ENCODE measurements around the gene BCAS3.

BCAS3 gene

GRCh38 chr17:61419496-61420046 is 741.9 kb downstream of the BCAS3 start:
- peaks cover 4% of the 10 kb centered on the region for H3K36me3 Mint-ChIP-seq (ENCODE audit: insufficient read depth)
- no peak for ATAC-seq (replicated peaks; ENCODE audit: extremely low read depth, poor library complexity, severe bottlenecking)

GRCh38 chr17:61420052-61420451 is 742.4 kb downstream of the BCAS3 start:
- ATAC-seq (replicated peaks; ENCODE audit: extremely low read depth, poor library complexity, severe bottlenecking) (no peak), DNase-seq (ENCODE audit: low spot score in 2 of 2) (no peak)
- Mint-ChIP-seq H3K9me3 (no peaks in the 10 kb centered on the region), H3K27me3 (peaks cover 60% of the 10 kb centered on the region), H3K27ac (ENCODE audit: low read depth) (no peak overlapping the region), H3K4me3 (no peak overlapping the region), H3K4me1 (no peaks in the 10 kb centered on the region), H3K36me3 (ENCODE audit: insufficient read depth) (peaks cover 4% of the 10 kb centered on the region)

More at GRCh38 chr17:61419496-61420046, 741.9 kb downstream of the BCAS3 start:
- Mint-ChIP-seq H3K4me3 (no peak overlapping the region), H3K4me1 (no peaks in the 10 kb centered on the region), H3K27me3 (peaks cover 58% of the 10 kb centered on the region), H3K27ac (ENCODE audit: low read depth) (no peak overlapping the region), H3K9me3 (no peaks in the 10 kb centered on the region)
- no peak for DNase-seq (ENCODE audit: low spot score in 2 of 2)

GRCh38 chr17:61420745-61421398 is 743.2 kb downstream of the BCAS3 start:
- no peak overlapping the region for H3K4me3 Mint-ChIP-seq
- no peaks in the 10 kb centered on the region for H3K9me3 Mint-ChIP-seq
- H3K27ac Mint-ChIP-seq (ENCODE audit: low read depth): no peak overlapping the region
- H3K4me1 Mint-ChIP-seq: no peaks in the 10 kb centered on the region
- DNase-seq (ENCODE audit: low spot score in 2 of 2) (no peak), ATAC-seq (replicated peaks; ENCODE audit: extremely low read depth, poor library complexity, severe bottlenecking) (no peak)
- peaks cover 67% of the 10 kb centered on the region for H3K27me3 Mint-ChIP-seq
- H3K36me3 Mint-ChIP-seq (ENCODE audit: insufficient read depth): peaks cover 4% of the 10 kb centered on the region

GRCh38 chr17:61421460-61421859 is 743.8 kb downstream of the BCAS3 start:
- Mint-ChIP-seq H3K4me1 (no peaks in the 10 kb centered on the region), H3K27me3 (peaks cover 70% of the 10 kb centered on the region), H3K4me3 (no peak overlapping the region), H3K27ac (ENCODE audit: low read depth) (no peak overlapping the region), H3K36me3 (ENCODE audit: insufficient read depth) (peaks cover 4% of the 10 kb centered on the region), H3K9me3 (no peaks in the 10 kb centered on the region)
- no peak for ATAC-seq (replicated peaks; ENCODE audit: extremely low read depth, poor library complexity, severe bottlenecking)
- DNase-seq (ENCODE audit: low spot score in 2 of 2): no peak

GRCh38 chr17:61422116-61422799 is 744.6 kb downstream of the BCAS3 start:
- Mint-ChIP-seq H3K9me3 (no peaks in the 10 kb centered on the region), H3K27me3 (peaks cover 70% of the 10 kb centered on the region), H3K36me3 (ENCODE audit: insufficient read depth) (peaks cover 1% of the 10 kb centered on the region), H3K4me3 (no peak overlapping the region), H3K27ac (ENCODE audit: low read depth) (no peak overlapping the region), H3K4me1 (no peaks in the 10 kb centered on the region)
- no peak for ATAC-seq (replicated peaks; ENCODE audit: extremely low read depth, poor library complexity, severe bottlenecking)
- DNase-seq (ENCODE audit: low spot score in 2 of 2): no peak

- Mint-ChIP-seq H3K4me3 (no peak overlapping the region), H3K27ac (ENCODE audit: low read depth) (no peak overlapping the region), H3K4me1 (no peaks in the 10 kb centered on the region), H3K27me3 (peaks cover 70% of the 10 kb centered on the region), H3K36me3 (ENCODE audit: insufficient read depth) (peaks cover 1% of the 10 kb centered on the region), H3K9me3 (no peaks in the 10 kb centered on the region)
- DNase-seq (ENCODE audit: low spot score in 2 of 2) (no peak), ATAC-seq (replicated peaks; ENCODE audit: extremely low read depth, poor library complexity, severe bottlenecking) (no peak)
Measured at GRCh38 chr17:61422869-61423268, 745.2 kb downstream of the BCAS3 start.

GRCh38 chr17:61423967-61424649 is 746.5 kb downstream of the BCAS3 start:
- ATAC-seq (replicated peaks; ENCODE audit: extremely low read depth, poor library complexity, severe bottlenecking): no peak
- no peaks in the 10 kb centered on the region for H3K4me1 Mint-ChIP-seq
- H3K4me3 Mint-ChIP-seq: no peak overlapping the region
- peaks cover 64% of the 10 kb centered on the region for H3K27me3 Mint-ChIP-seq
- H3K36me3 Mint-ChIP-seq (ENCODE audit: insufficient read depth): peaks cover 1% of the 10 kb centered on the region
- H3K9me3 Mint-ChIP-seq: no peaks in the 10 kb centered on the region
- no peak for DNase-seq (ENCODE audit: low spot score in 2 of 2)
- H3K27ac Mint-ChIP-seq (ENCODE audit: low read depth): no peak overlapping the region

- Mint-ChIP-seq H3K27ac (ENCODE audit: low read depth) (no peak overlapping the region), H3K9me3 (no peaks in the 10 kb centered on the region), H3K4me1 (no peaks in the 10 kb centered on the region), H3K27me3 (peaks cover 47% of the 10 kb centered on the region), H3K4me3 (no peak overlapping the region), H3K36me3 (ENCODE audit: insufficient read depth) (peaks cover 2% of the 10 kb centered on the region)
- DNase-seq (ENCODE audit: low spot score in 2 of 2): no peak
- no peak for ATAC-seq (replicated peaks; ENCODE audit: extremely low read depth, poor library complexity, severe bottlenecking)
Measured at GRCh38 chr17:61425682-61426481, 748.2 kb downstream of the BCAS3 start.

GRCh38 chr17:61426482-61427304 is 749.0 kb downstream of the BCAS3 start:
- DNase-seq (ENCODE audit: low spot score in 2 of 2) (no peak), ATAC-seq (replicated peaks; ENCODE audit: extremely low read depth, poor library complexity, severe bottlenecking) (no peak)
- H3K27ac Mint-ChIP-seq (ENCODE audit: low read depth): no peak overlapping the region
- H3K4me1 Mint-ChIP-seq: no peaks in the 10 kb centered on the region
- H3K27me3 Mint-ChIP-seq: peaks cover 38% of the 10 kb centered on the region
- no peaks in the 10 kb centered on the region for H3K9me3 Mint-ChIP-seq
- peaks cover 2% of the 10 kb centered on the region for H3K36me3 Mint-ChIP-seq (ENCODE audit: insufficient read depth)
- H3K4me3 Mint-ChIP-seq: no peak overlapping the region

- Mint-ChIP-seq H3K27me3 (peaks cover 30% of the 10 kb centered on the region), H3K4me3 (no peak overlapping the region), H3K9me3 (no peaks in the 10 kb centered on the region), H3K27ac (ENCODE audit: low read depth) (no peak overlapping the region), H3K36me3 (ENCODE audit: insufficient read depth) (peaks cover 2% of the 10 kb centered on the region), H3K4me1 (no peaks in the 10 kb centered on the region)
- DNase-seq (ENCODE audit: low spot score in 2 of 2): no peak
- ATAC-seq (replicated peaks; ENCODE audit: extremely low read depth, poor library complexity, severe bottlenecking): no peak
Measured at GRCh38 chr17:61427567-61427966, 749.9 kb downstream of the BCAS3 start.

GRCh38 chr17:61429274-61429673 is 751.6 kb downstream of the BCAS3 start:
- peaks cover 2% of the 10 kb centered on the region for H3K36me3 Mint-ChIP-seq (ENCODE audit: insufficient read depth)
- H3K27me3 Mint-ChIP-seq: peaks cover 22% of the 10 kb centered on the region
- no peak overlapping the region for H3K27ac Mint-ChIP-seq (ENCODE audit: low read depth)
- DNase-seq (ENCODE audit: low spot score in 2 of 2) (no peak), ATAC-seq (replicated peaks; ENCODE audit: extremely low read depth, poor library complexity, severe bottlenecking) (no peak)
- no peak overlapping the region for H3K4me3 Mint-ChIP-seq
- H3K4me1 Mint-ChIP-seq: no peaks in the 10 kb centered on the region
- H3K9me3 Mint-ChIP-seq: no peaks in the 10 kb centered on the region

Data from central memory CD8-positive, alpha-beta T cell (primary cell).